ENCODE data around the gene POLR2B.

The POLR2B gene

DNA sequence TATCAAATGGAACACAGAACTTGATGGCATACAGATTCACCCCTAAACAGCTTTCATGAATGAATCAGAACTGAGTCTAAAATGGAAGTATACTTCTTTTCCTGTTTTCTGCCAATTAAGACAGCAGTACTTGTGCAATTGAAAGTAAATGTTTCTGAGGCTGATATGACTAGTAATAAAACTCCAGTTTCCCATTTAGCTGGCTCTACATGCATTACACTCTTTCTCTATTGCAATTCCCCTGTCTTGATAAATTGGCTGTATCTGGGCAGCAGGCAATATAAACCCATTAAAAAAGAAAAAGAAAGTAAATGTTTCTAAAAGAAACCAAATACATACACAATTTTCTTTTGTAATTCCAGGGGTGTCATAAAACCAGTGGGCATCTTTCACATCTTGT lies 5.9 kb upstream of the POLR2B start:
- H3K4me2 ChIP-seq (ENCODE audit: low read depth, low read length): no peak overlapping the region
- peaks cover 14% of the 10 kb centered on the region for H3K4me1 ChIP-seq (ENCODE audit: low read length)
- H3K4me3 ChIP-seq (ENCODE audit: low read length): no peak overlapping the region
- peaks cover 11% of the 10 kb centered on the region for H3F3A ChIP-seq (ENCODE audit: insufficient read depth, low read length)
- no peaks in the 10 kb centered on the region for H3K9me3 ChIP-seq (replicated peaks; ENCODE audit: insufficient read depth, low read length)
- no peaks in the 10 kb centered on the region for H3K27me3 ChIP-seq (replicated peaks; ENCODE audit: insufficient read depth, low read length)
- TF ChIP-seq EZH2phosphoT487 (IDR thresholded peaks at IDR 0.05; ENCODE audit: low read length) (no peak), EZH2 (optimal IDR thresholded peaks at IDR 0.05; ENCODE audit: low read depth, low read length) (no peak)
- no peaks in the 10 kb centered on the region for H4K20me1 ChIP-seq (ENCODE audit: insufficient read depth, low read length)
- H3K9ac ChIP-seq (ENCODE audit: low read length): no peak overlapping the region
- H3K36me3 ChIP-seq (replicated peaks; ENCODE audit: insufficient read depth, low read length): peaks cover 36% of the 10 kb centered on the region
- H3K79me2 ChIP-seq (ENCODE audit: low read length): peaks cover 92% of the 10 kb centered on the region
- H3K27ac ChIP-seq (ENCODE audit: low read length): no peak overlapping the region
- no peak overlapping the region for H2AFZ ChIP-seq (ENCODE audit: low read length)
- no peaks in the 10 kb centered on the region for H3K9me2 ChIP-seq (replicated peaks; ENCODE audit: insufficient read depth, low read length)
- no peak for DNase-seq

DNA sequence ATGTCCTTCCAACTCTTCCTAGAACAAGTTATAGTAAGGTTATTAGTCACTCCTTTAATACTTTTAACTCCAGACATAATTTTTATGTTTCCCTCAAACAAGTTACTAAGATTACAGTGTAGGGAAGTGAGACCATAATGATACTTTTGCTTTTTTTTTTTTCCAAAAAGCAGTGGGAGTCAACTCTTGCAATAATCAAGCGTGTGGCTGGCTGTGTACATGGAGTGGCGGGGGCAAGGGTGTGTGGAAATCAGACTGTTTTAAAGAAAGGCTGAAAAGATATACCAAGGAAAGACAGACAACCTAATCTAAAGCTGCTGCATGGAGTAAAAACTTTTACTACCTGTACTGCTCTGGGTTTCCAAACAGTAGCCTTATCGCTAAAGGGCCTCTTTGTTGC lies 5.4 kb upstream of the POLR2B start:
- Histone ChIP-seq H3K4me2 (ENCODE audit: low read depth, low read length) (peak overlapping the region; percentile 79; the same call in 1 of the 2 replicates), H3F3A (ENCODE audit: insufficient read depth, low read length) (peaks cover 15% of the 10 kb centered on the region), H3K36me3 (replicated peaks; ENCODE audit: insufficient read depth, low read length) (peaks cover 36% of the 10 kb centered on the region), H3K9me2 (replicated peaks; ENCODE audit: insufficient read depth, low read length) (no peaks in the 10 kb centered on the region), H3K9me3 (replicated peaks; ENCODE audit: insufficient read depth, low read length) (no peaks in the 10 kb centered on the region), H3K27ac (ENCODE audit: low read length) (no peak overlapping the region), H2AFZ (ENCODE audit: low read length) (no peak overlapping the region), H3K4me1 (ENCODE audit: low read length) (peaks cover 14% of the 10 kb centered on the region), H3K4me3 (ENCODE audit: low read length) (no peak overlapping the region), H3K27me3 (replicated peaks; ENCODE audit: insufficient read depth, low read length) (no peaks in the 10 kb centered on the region), H3K79me2 (ENCODE audit: low read length) (peaks cover 87% of the 10 kb centered on the region), H3K9ac (ENCODE audit: low read length) (no peak overlapping the region), H4K20me1 (ENCODE audit: insufficient read depth, low read length) (no peaks in the 10 kb centered on the region)
- TF ChIP-seq EZH2 (optimal IDR thresholded peaks at IDR 0.05; ENCODE audit: low read depth, low read length) (no peak), EZH2phosphoT487 (IDR thresholded peaks at IDR 0.05; ENCODE audit: low read length) (no peak)
- TF ChIP-seq, protein P1, sequence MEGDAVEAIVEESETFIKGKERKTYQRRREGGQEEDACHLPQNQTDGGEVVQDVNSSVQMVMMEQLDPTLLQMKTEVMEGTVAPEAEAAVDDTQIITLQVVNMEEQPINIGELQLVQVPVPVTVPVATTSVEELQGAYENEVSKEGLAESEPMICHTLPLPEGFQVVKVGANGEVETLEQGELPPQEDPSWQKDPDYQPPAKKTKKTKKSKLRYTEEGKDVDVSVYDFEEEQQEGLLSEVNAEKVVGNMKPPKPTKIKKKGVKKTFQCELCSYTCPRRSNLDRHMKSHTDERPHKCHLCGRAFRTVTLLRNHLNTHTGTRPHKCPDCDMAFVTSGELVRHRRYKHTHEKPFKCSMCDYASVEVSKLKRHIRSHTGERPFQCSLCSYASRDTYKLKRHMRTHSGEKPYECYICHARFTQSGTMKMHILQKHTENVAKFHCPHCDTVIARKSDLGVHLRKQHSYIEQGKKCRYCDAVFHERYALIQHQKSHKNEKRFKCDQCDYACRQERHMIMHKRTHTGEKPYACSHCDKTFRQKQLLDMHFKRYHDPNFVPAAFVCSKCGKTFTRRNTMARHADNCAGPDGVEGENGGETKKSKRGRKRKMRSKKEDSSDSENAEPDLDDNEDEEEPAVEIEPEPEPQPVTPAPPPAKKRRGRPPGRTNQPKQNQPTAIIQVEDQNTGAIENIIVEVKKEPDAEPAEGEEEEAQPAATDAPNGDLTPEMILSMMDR (IDR thresholded peaks at IDR 0.05; ENCODE audit: low read length): no peak
- DNase-seq: no peak

DNA sequence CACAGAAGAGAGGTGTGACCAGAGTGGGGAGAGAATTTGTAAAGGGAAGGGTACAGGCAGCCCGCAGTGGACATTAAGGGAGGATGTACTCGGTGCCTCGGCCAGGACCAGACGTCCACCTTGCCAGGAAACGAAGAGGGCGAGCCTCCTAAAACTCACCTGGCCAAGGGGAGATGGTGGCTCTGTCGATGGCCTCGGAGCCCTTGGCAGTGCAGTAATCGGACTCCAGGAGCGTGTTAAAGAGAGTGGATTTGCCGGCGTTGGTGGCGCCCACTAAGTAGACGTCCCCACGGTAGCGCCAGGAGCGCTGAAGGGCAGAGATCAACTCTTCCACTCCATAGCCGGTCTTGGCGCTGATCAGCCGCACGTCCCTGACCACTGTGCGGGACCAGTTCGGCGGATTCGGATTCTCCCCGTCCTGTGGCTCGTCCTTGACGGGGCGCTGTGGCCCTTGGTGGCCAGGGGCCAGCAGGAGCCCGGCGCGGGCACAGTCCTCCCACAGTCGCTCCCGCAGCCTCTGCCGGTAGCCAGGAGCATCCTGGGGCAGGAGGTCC lies 2.3 kb upstream of the POLR2B start:
- Histone ChIP-seq H3K9ac (ENCODE audit: low read length) (peak overlapping the region; percentile 96), H4K20me1 (ENCODE audit: insufficient read depth, low read length) (0 out of 2 replicates have a peak, but pooled peaks cover 9% of the 10 kb centered on the region), H3K27ac (ENCODE audit: low read length) (peak overlapping the region; percentile 83), H3K36me3 (replicated peaks; ENCODE audit: insufficient read depth, low read length) (peaks cover 31% of the 10 kb centered on the region), H3K9me3 (replicated peaks; ENCODE audit: insufficient read depth, low read length) (no peaks in the 10 kb centered on the region), H2AFZ (ENCODE audit: low read length) (0 out of 2 replicates have a peak overlapping the region, but pooled peaks have one; percentile 80), H3K4me2 (ENCODE audit: low read depth, low read length) (peak overlapping the region; percentile 79), H3K4me3 (ENCODE audit: low read length) (peak overlapping the region; percentile 100), H3K27me3 (replicated peaks; ENCODE audit: insufficient read depth, low read length) (no peaks in the 10 kb centered on the region), H3K79me2 (ENCODE audit: low read length) (peaks cover 86% of the 10 kb centered on the region), H3K4me1 (ENCODE audit: low read length) (peaks cover 26% of the 10 kb centered on the region), H3K9me2 (replicated peaks; ENCODE audit: insufficient read depth, low read length) (no peaks in the 10 kb centered on the region), H3F3A (ENCODE audit: insufficient read depth, low read length) (peaks cover 21% of the 10 kb centered on the region)
- DNase-seq: peak; percentile 9
- TF ChIP-seq, protein P1 (IDR thresholded peaks at IDR 0.05; ENCODE audit: low read length): no peak
- TF ChIP-seq EZH2 (optimal IDR thresholded peaks at IDR 0.05; ENCODE audit: low read depth, low read length) (no peak), EZH2phosphoT487 (IDR thresholded peaks at IDR 0.05; ENCODE audit: low read length) (no peak)

DNA sequence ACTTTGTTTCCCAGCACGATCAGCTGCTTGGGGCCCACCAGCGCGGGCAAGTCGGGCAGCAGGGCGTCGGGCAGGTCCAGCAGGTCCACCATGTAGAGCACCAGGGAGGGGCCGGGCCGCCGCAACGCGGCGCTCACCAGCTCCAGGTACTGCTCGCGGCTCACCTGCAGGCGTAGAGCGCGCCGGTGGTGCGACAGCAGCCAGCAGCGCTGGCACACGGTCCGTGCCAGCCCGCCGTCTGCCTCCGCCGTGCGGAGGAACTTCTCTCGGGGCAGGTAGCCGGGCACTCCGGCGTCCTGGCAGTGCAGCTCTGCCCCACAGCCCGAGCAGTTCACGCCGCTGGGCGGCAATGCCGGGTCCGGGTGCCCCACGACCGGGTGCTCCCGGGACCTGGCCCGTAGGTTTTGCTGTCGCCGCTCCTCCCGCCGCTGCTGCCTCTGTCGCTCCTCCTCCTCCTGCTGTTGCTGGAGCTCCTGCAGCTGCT lies 1.8 kb upstream of the POLR2B start:
- Histone ChIP-seq H3K27me3 (replicated peaks; ENCODE audit: insufficient read depth, low read length) (no peaks in the 10 kb centered on the region), H3K79me2 (ENCODE audit: low read length) (peaks cover 86% of the 10 kb centered on the region), H3K4me3 (ENCODE audit: low read length) (peak overlapping the region; percentile 100), H4K20me1 (ENCODE audit: insufficient read depth, low read length) (0 out of 2 replicates have a peak, but pooled peaks cover 13% of the 10 kb centered on the region), H3K27ac (ENCODE audit: low read length) (peak overlapping the region; percentile 83; the same call in 1 of the 2 replicates), H3K9ac (ENCODE audit: low read length) (peak overlapping the region; percentile 96), H3K9me2 (replicated peaks; ENCODE audit: insufficient read depth, low read length) (no peaks in the 10 kb centered on the region), H3K36me3 (replicated peaks; ENCODE audit: insufficient read depth, low read length) (peaks cover 28% of the 10 kb centered on the region), H2AFZ (ENCODE audit: low read length) (peak overlapping the region; percentile 80), H3F3A (ENCODE audit: insufficient read depth, low read length) (peaks cover 21% of the 10 kb centered on the region), H3K4me2 (ENCODE audit: low read depth, low read length) (peak overlapping the region; percentile 79; the same call in 1 of the 2 replicates), H3K9me3 (replicated peaks; ENCODE audit: insufficient read depth, low read length) (no peaks in the 10 kb centered on the region), H3K4me1 (ENCODE audit: low read length) (peaks cover 31% of the 10 kb centered on the region)
- DNase-seq: peak; percentile 69
- TF ChIP-seq EZH2phosphoT487 (IDR thresholded peaks at IDR 0.05; ENCODE audit: low read length): no peak
- TF ChIP-seq, protein P1 (IDR thresholded peaks at IDR 0.05; ENCODE audit: low read length): peak; percentile 19; the same call in 1 of the 2 replicates
